SJSA1 (cell line): ENCODE data around the gene TCF7L1. TPM values are rescaled to one million over a fixed set of nuclear protein-coding genes. Genes with fewer than 3 reads are reported as not detected.

Experiments used
- DNase-seq, 2 experiments: peaks; one replicate each; pipeline ENCODE4 v3.0.0-alpha.2; 2015 to 2020; ENCODE audit warnings: low spot score in 2 of 2, low read depth in 1 of 2
- H3K27ac ChIP-seq: fragments of 250-450 bp; sonication (Bioruptor Pico); 2 replicates; pipeline ENCODE4 v1.5.1; 2020; ENCODE audit warnings: mild to moderate bottlenecking, moderate library complexity
- H3K27me3 ChIP-seq: fragments of 250-450 bp; sonication (Bioruptor Pico); replicated peaks from 2 replicates; pipeline ENCODE4 v1.5.1; 2020; ENCODE audit warnings: mild to moderate bottlenecking, moderate library complexity
- H3K36me3 ChIP-seq: fragments of 250-450 bp; sonication (Bioruptor Pico); 2 replicates; pipeline ENCODE4 v1.5.1; 2020; ENCODE audit warnings: mild to moderate bottlenecking
- H3K4me1 ChIP-seq: fragments of 250-450 bp; sonication (Bioruptor Pico); replicated peaks from 2 replicates; pipeline ENCODE4 v1.6.1; 2021; ENCODE audit warnings: mild to moderate bottlenecking
- H3K4me3 ChIP-seq: fragments of 250-450 bp; sonication (Bioruptor Pico); 2 replicates; pipeline ENCODE4 v1.5.1; 2020; ENCODE audit warnings: mild to moderate bottlenecking
- H3K9me3 ChIP-seq: fragments of 250-450 bp; sonication (Bioruptor Pico); replicated peaks from 2 replicates; pipeline ENCODE4 v1.5.1; 2020; ENCODE audit warnings: mild to moderate bottlenecking
- total RNA-seq: library from RNA; depleted of rRNA; stranded (reverse); fragments of >200 nt; shearing (Covaris generic); gene quantifications from 2 replicates; pipeline ENCODE4 v1.2.3, GENCODE V29; 2014

The TCF7L1 gene
- total RNA-seq, 1 experiment from 2014 or later = 0.68 TPM

GRCh38 chr2:85239102-85239501 is 105.9 kb downstream of the TCF7L1 start:
- Histone ChIP-seq H3K36me3 (no peaks in the 10 kb centered on the region), H3K27ac (no peak overlapping the region), H3K4me3 (no peak overlapping the region), H3K9me3 (no peaks in the 10 kb centered on the region), H3K4me1 (no peaks in the 10 kb centered on the region), H3K27me3 (no peaks in the 10 kb centered on the region)
- no peak for DNase-seq

GRCh38 chr2:85240055-85240454 is 106.9 kb downstream of the TCF7L1 start:
- Histone ChIP-seq H3K27me3 (no peaks in the 10 kb centered on the region), H3K36me3 (no peaks in the 10 kb centered on the region), H3K9me3 (no peaks in the 10 kb centered on the region), H3K4me1 (no peaks in the 10 kb centered on the region), H3K27ac (no peak overlapping the region), H3K4me3 (no peak overlapping the region)
- DNase-seq = no peak

GRCh38 chr2:85242321-85242720 is 109.1 kb downstream of the TCF7L1 start:
- Histone ChIP-seq H3K4me3 (no peak overlapping the region), H3K4me1 (no peaks in the 10 kb centered on the region), H3K36me3 (no peaks in the 10 kb centered on the region), H3K27me3 (no peaks in the 10 kb centered on the region), H3K27ac (no peak overlapping the region), H3K9me3 (no peaks in the 10 kb centered on the region)
- no peak for DNase-seq

DNA sequence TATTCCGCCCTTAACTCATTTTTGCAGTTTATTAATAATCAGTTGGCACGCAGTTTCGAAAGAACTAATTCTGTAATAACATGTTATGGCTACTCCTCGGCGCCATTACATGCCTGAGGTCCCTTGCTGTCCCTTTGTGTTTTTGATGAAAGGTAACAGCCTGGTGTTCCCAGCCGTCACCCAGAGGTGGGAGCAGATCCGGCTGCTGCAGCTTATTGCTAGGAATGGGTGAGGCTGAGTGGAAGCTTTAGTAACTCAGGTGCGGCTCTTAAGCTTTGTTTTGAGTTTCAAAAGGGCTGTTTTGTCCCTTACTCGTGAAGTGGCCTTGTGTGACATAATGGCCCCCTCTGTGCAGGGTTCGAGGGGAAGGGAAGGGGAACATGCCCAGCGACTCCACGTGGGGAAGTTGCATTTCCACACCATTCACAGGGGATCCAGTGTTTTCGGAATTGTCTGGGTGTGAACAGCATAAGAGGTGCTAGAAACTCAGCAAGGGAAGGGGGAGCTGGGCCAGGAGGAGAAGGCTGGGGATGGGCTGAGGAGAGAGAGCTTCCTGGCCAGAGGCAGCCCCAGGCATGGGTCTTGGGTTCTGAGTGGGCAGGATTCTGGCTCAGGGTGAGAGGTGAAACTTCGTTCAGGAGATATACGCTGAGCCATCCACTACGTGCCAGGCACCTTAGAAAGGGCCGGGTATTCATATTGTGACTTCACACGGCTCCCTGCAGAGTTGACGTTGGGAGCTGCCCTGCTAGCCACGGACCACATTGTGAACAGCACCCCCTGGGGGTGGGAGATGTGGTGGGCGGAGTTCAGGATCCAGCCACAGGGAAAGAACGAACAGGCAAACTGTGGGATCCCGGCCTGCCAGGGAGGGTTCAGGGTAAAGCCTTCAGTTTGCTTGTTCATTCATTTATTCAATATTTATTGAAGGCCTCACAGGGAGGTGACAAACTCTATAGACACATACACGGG is 110.2 kb downstream of the TCF7L1 start:
- Histone ChIP-seq H3K9me3 (no peaks in the 10 kb centered on the region), H3K27ac (no peak overlapping the region), H3K27me3 (no peaks in the 10 kb centered on the region), H3K4me3 (no peak overlapping the region), H3K36me3 (no peaks in the 10 kb centered on the region), H3K4me1 (peaks cover 5% of the 10 kb centered on the region)
- peak in 1 of 2 experiments; percentile 64 for DNase-seq

DNA sequence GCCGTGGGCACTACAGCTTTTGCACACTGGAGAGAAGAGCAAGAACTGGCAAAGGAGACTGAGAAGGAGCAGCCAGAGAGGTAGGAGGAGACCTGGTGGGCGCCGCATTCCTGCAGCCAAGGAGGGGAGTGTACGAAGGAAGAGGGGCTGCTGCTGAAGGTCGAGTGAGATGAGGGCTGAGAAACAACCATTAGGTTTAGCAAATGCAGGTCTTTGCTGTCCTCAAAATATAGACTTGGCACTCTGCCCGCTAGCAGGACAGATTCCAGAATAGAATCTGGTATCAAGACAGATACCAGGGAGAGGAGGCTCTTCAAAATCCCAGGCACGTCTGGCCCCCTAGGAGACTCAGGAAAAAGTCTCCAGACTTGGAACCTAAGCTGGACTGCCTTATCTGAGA is 111.6 kb downstream of the TCF7L1 start:
- no peaks in the 10 kb centered on the region for H3K27me3 ChIP-seq
- H3K4me3 ChIP-seq = no peak overlapping the region
- H3K27ac ChIP-seq = no peak overlapping the region
- H3K36me3 ChIP-seq = no peaks in the 10 kb centered on the region
- DNase-seq = no peak
- peaks cover 19% of the 10 kb centered on the region for H3K4me1 ChIP-seq
- H3K9me3 ChIP-seq = no peaks in the 10 kb centered on the region

DNA sequence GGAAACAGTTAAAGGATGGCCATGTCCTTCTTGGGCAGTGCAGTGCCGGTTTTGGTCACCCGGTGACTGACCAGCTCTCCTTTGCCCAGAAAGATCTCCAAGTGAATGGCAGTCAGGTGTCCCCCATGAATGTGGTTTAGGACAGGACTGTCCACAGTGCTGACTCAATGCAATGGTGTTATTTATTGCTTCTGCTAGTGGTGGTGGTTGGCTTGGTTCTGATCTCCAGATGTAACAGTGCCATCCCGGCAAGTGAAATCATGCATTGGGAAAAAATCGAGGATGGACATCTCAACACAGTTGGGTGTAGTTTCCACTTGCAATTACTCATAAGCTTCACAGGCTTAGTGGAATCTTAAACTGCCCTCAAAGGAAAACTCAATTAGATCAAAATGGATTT is 112.7 kb downstream of the TCF7L1 start:
- Histone ChIP-seq H3K4me1 (peaks cover 21% of the 10 kb centered on the region), H3K9me3 (no peaks in the 10 kb centered on the region)

DNA sequence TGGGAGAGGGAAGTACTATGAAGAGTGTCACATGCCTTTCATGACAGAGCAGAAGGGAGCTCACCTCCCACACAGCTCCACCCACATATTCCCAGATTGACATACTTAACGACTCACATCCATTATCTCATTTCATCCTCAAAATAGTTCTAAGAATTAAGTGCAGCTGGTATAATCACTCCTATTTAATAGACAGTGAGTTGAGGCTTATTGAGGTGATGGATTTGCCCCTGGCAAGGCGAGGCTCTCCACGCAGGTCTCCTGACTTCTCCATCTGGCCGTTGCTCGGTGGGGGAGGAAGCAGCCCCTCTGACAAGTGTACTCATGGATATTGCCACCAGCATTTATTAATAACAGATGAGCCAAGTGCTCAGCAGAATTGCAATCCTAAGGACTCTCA is 113.2 kb downstream of the TCF7L1 start:
- H3K27me3 ChIP-seq = no peaks in the 10 kb centered on the region
- H3K27ac ChIP-seq = no peak overlapping the region
- DNase-seq = no peak
- no peaks in the 10 kb centered on the region for H3K9me3 ChIP-seq
- no peaks in the 10 kb centered on the region for H3K36me3 ChIP-seq
- no peak overlapping the region for H3K4me3 ChIP-seq
- peaks cover 21% of the 10 kb centered on the region for H3K4me1 ChIP-seq

More for the DNA sequence above, 112.7 kb downstream of the TCF7L1 start:
- no peaks in the 10 kb centered on the region for H3K36me3 ChIP-seq
- no peak overlapping the region for H3K27ac ChIP-seq
- no peak overlapping the region for H3K4me3 ChIP-seq
- no peaks in the 10 kb centered on the region for H3K27me3 ChIP-seq
- DNase-seq = no peak

GRCh38 chr2:85247610-85248009 is 114.4 kb downstream of the TCF7L1 start:
- DNase-seq = no peak
- peaks cover 21% of the 10 kb centered on the region for H3K4me1 ChIP-seq
- H3K36me3 ChIP-seq = no peaks in the 10 kb centered on the region

DNA sequence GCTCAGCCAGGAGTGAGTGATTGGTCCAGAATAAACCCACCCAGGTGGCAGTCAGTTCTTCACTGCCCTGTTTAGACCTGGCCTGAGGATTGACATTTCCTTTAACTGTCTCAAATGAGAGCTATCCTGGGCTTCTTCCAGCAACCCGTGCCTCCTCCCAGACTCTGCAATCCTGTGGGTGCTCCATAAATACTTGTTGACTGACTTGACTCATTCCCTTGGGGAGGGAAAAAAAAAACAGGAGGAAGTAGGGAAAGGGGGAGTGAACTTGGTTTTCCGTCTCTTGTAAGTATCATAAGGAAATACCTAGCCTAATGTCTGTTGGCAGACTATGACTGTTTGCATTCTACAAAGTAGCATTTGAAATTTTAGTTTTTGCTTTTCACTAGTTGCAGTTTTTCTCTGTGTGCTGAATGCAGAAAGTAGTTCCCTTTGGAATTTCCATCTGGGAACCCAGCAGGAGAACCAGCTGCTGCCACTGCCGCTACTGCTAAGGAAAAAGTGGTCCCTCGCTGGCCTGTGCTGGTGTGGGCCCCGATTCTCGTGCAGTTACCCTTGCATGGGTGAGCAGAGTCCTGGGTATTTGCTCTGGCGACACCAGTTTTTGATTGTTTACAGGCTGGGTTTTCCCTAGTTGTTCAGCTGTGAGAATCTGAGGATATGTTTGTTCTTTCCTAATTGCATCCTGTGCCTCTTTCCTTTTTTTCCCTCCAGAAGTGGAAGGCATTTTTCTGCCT is 115.7 kb downstream of the TCF7L1 start:
- no peaks in the 10 kb centered on the region for H3K27me3 ChIP-seq
- peak; percentile 79 to 85 for DNase-seq
- no peaks in the 10 kb centered on the region for H3K36me3 ChIP-seq
- no peak overlapping the region for H3K4me3 ChIP-seq
- H3K9me3 ChIP-seq = no peaks in the 10 kb centered on the region
- peak overlapping the region; percentile 64 for H3K27ac ChIP-seq
- H3K4me1 ChIP-seq = peaks cover 21% of the 10 kb centered on the region

More at GRCh38 chr2:85247610-85248009, 114.4 kb downstream of the TCF7L1 start:
- H3K27ac ChIP-seq = no peak overlapping the region
- no peak overlapping the region for H3K4me3 ChIP-seq
- no peaks in the 10 kb centered on the region for H3K27me3 ChIP-seq
- H3K9me3 ChIP-seq = no peaks in the 10 kb centered on the region

- Histone ChIP-seq H3K4me1 (peaks cover 21% of the 10 kb centered on the region), H3K9me3 (no peaks in the 10 kb centered on the region), H3K4me3 (no peak overlapping the region), H3K27me3 (no peaks in the 10 kb centered on the region), H3K27ac (peak overlapping the region; percentile 64; the same call in 1 of the 2 replicates), H3K36me3 (no peaks in the 10 kb centered on the region)
- no peak for DNase-seq
Measured at GRCh38 chr2:85250045-85250444, 116.9 kb downstream of the TCF7L1 start.

DNA sequence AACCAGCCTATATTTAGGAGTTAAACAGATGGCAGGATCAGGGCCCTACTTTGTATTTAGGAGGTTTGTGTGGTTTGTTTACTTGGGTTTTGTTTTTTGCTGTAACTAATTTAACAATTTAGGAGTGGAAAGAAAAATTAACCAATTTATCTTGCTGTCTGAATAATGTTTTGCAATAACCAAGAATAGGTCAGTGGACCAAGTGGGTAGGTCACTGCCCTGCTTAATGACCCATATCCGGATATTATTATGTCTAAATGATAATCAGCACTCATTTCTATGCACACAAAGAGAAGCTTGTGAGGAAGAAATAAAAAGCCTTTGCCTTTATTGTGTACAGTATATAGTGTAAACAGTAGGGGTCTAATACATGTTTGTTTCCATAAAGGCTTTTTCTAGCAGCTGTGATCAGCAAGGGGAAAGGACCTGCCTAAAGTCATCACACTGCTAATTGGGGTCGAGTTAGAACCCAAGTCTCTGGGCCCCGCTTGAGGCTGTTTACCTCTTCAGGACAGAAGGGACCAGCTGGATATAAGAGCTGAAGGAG is 118.0 kb downstream of the TCF7L1 start:
- DNase-seq = no peak
- Histone ChIP-seq H3K9me3 (no peaks in the 10 kb centered on the region), H3K36me3 (no peaks in the 10 kb centered on the region), H3K27me3 (no peaks in the 10 kb centered on the region), H3K4me3 (no peak overlapping the region), H3K4me1 (peaks cover 29% of the 10 kb centered on the region), H3K27ac (no peak overlapping the region)

DNA sequence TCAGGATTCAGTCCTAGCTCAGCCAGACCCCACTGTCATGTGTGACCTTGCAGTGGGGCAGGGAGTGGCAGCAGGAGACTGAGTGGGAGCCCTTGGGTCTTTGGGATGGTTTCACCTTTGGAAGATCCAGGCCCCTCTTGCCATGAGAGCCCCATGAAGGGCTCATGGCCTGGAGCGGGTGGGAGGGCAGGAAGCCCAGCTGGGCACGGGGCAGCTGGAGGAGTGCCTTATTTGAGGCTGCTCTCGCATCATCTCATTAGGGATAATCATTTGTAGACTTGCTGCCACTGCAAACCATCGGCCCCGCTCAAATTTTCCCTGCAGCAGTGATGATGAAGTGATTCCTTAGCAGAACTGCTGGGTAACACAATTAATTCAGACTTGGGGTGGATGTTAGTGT is 120.7 kb downstream of the TCF7L1 start:
- no peaks in the 10 kb centered on the region for H3K27me3 ChIP-seq
- H3K4me3 ChIP-seq = no peak overlapping the region
- H3K4me1 ChIP-seq = peaks cover 47% of the 10 kb centered on the region
- no peak overlapping the region for H3K27ac ChIP-seq
- no peak for DNase-seq
- no peaks in the 10 kb centered on the region for H3K36me3 ChIP-seq
- no peaks in the 10 kb centered on the region for H3K9me3 ChIP-seq

DNA sequence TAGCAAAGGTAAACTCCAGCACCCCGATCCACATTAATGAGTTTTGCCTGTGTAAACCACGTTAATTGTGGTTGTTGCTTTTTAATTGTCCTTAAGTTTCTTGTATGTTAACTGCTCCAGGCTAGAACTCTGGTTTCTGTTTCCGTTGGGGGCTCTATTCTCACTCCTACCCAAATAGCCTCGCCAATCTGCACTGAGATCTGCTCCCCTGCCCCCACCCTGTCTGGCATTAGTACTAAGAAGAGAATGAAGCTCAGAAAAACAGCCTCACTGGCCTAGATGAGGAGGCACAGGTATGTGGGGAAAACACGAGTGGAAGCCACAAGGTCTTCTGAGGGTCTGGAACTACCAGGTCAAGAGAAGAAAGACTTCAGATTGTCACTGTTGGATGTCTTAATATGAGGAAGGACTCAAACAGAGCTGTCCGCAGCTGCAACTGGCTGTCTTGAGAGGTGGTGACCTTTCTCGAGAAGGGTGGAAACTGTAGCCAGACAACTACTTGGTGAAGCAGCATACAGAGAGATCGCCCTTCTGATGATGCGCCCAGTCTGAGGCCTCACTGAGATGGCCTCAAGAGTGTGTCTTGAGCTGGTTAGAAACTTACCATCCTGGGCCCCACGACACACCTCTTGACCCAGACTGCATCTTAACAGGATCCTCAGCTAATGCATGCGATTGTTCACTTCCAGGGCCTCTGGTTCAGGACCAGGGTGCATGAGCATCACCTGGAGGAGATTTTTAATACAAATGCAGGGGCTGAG is 121.5 kb downstream of the TCF7L1 start:
- H3K4me1 ChIP-seq = peaks cover 47% of the 10 kb centered on the region
- no peak overlapping the region for H3K4me3 ChIP-seq
- H3K27me3 ChIP-seq = no peaks in the 10 kb centered on the region
- no peak overlapping the region for H3K27ac ChIP-seq
- no peaks in the 10 kb centered on the region for H3K9me3 ChIP-seq
- no peak for DNase-seq
- H3K36me3 ChIP-seq = no peaks in the 10 kb centered on the region
